Measurements from ENCODE around the gene ARHGAP42. TPM values are rescaled to one million over a fixed set of nuclear protein-coding genes. Genes with fewer than 3 reads are reported as not detected.
A peak's percentile ranks its signal among the peaks of the same experiment; 100 is the strongest.

Gene ARHGAP42, protein sequence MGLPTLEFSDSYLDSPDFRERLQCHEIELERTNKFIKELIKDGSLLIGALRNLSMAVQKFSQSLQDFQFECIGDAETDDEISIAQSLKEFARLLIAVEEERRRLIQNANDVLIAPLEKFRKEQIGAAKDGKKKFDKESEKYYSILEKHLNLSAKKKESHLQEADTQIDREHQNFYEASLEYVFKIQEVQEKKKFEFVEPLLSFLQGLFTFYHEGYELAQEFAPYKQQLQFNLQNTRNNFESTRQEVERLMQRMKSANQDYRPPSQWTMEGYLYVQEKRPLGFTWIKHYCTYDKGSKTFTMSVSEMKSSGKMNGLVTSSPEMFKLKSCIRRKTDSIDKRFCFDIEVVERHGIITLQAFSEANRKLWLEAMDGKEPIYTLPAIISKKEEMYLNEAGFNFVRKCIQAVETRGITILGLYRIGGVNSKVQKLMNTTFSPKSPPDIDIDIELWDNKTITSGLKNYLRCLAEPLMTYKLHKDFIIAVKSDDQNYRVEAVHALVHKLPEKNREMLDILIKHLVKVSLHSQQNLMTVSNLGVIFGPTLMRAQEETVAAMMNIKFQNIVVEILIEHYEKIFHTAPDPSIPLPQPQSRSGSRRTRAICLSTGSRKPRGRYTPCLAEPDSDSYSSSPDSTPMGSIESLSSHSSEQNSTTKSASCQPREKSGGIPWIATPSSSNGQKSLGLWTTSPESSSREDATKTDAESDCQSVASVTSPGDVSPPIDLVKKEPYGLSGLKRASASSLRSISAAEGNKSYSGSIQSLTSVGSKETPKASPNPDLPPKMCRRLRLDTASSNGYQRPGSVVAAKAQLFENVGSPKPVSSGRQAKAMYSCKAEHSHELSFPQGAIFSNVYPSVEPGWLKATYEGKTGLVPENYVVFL
- 1 to 10 TPM; 1.1 to 3.1 (median 2.3) TPM for total RNA-seq (2021; fragmentation: NEBNext Ultra II Directional; extraction: Animal tissue kit (Norgen Biotek cat#: 25700))
- long read RNA-seq, full-length matches to known transcripts: 1 of 3 reads
- long read RNA-seq, partial matches to known transcripts: 0 of 3 reads
- long read RNA-seq, other reads (novel, unspliced or antisense): 2 of 3 reads

DNA sequence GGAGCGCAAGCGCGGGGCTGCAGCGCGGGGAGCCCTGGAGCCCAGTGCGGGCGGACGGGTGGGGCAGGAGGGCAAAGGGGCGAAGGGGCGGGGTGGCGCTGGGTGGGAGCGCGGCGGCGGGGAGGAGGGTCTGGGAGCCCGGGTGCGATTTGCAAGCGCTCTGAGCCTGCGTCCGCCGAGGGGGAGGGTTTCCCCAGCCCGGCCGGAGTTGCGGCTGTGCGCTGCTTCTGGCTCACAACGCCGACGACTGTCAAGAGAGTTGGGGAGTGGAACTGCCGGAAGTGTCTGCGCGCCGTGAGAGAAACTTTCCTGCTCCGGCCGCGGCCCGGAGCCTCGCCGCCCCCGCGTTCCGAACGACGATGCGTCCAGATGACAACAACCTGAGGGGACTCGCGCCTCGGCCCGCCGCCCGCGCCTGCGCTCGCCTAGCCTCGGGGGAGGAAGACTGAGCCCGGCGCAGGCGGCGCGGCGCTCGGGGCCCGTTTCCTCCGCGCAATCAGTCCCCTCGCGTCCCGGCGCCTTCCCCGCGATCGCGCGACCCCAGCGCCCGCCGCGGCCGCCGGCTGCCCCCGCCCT is at the start of gene ARHGAP42:
Gene ARHGAP42, plus strand, starts transcription at position 235 of the 576 bp plus-strand sequence. CDS start 391 bp downstream, outside the sequence.
- Mint-ChIP-seq H3K27ac (peak within 1 kb of the TSS; percentile 82), H3K9me3 (no peaks in the 10 kb centered on the region), H3K4me3 (peak within 1 kb of the TSS; percentile 98), H3K4me1 (ENCODE audit: low read depth) (peaks cover 30% of the 10 kb centered on the region), H3K36me3 (ENCODE audit: low read depth) (no peaks in the 10 kb centered on the region), H3K27me3 (ENCODE audit: insufficient read depth) (peaks cover 2% of the 10 kb centered on the region; the same call in 1 of the 2 replicates)
- TF ChIP-seq, protein P1, sequence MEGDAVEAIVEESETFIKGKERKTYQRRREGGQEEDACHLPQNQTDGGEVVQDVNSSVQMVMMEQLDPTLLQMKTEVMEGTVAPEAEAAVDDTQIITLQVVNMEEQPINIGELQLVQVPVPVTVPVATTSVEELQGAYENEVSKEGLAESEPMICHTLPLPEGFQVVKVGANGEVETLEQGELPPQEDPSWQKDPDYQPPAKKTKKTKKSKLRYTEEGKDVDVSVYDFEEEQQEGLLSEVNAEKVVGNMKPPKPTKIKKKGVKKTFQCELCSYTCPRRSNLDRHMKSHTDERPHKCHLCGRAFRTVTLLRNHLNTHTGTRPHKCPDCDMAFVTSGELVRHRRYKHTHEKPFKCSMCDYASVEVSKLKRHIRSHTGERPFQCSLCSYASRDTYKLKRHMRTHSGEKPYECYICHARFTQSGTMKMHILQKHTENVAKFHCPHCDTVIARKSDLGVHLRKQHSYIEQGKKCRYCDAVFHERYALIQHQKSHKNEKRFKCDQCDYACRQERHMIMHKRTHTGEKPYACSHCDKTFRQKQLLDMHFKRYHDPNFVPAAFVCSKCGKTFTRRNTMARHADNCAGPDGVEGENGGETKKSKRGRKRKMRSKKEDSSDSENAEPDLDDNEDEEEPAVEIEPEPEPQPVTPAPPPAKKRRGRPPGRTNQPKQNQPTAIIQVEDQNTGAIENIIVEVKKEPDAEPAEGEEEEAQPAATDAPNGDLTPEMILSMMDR (IDR thresholded peaks at IDR 0.05): no peak
- DNase-seq: peak; percentile 7

DNA sequence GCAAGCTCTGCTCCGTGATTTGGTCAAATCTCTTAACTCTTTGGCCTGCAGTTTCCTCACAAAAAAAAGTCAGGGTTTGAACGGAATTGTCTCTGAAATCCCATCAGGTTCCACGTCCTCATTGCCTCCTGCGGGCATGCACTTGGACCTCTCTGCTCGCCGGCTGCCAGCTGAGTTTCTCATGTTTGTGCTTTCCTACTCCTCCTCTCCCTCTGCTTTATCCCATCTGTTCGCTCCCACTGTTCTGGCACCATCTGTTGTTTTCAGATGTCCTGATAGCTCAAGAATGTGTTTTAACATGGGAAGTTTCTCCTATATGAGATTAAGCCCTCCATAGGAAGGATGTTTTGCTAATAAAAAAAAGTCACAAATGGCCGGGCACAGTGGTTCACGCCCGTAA is 49.4 kb upstream of the ARHGAP42 start:
- Mint-ChIP-seq H3K4me3 (no peak overlapping the region), H3K27me3 (ENCODE audit: insufficient read depth) (peaks cover 1% of the 10 kb centered on the region; the same call in 1 of the 2 replicates), H3K36me3 (ENCODE audit: low read depth) (no peaks in the 10 kb centered on the region), H3K4me1 (ENCODE audit: low read depth) (peaks cover 22% of the 10 kb centered on the region), H3K27ac (no peak overlapping the region), H3K9me3 (no peaks in the 10 kb centered on the region)
- no peak for DNase-seq
- TF ChIP-seq, protein P1 (IDR thresholded peaks at IDR 0.05): no peak

DNA sequence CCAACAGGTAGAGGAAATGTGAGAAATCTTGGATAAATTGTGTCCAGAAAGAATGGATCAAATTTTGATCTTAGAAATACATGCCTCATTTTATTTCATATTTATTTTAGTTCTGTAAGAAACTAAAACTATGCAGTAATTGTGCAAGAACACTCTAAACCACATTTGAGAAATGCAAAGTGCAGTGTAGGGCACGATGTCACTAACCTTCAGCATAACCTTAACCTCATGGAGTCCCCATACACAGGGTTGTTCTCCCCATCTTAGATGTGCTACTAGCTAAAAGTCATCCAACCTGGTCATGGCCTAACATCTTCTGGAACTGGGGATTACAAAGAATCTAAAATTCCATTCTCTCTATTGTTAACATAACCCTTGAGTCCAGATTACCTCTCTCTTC is 48.4 kb upstream of the ARHGAP42 start:
- Mint-ChIP-seq H3K36me3 (ENCODE audit: low read depth) (no peaks in the 10 kb centered on the region), H3K9me3 (no peaks in the 10 kb centered on the region), H3K27me3 (ENCODE audit: insufficient read depth) (no peaks in the 10 kb centered on the region), H3K4me1 (ENCODE audit: low read depth) (peaks cover 16% of the 10 kb centered on the region; the same call in 1 of the 2 replicates), H3K4me3 (no peak overlapping the region), H3K27ac (no peak overlapping the region)
- no peak for DNase-seq
- TF ChIP-seq, protein P1 (IDR thresholded peaks at IDR 0.05): no peak

DNA sequence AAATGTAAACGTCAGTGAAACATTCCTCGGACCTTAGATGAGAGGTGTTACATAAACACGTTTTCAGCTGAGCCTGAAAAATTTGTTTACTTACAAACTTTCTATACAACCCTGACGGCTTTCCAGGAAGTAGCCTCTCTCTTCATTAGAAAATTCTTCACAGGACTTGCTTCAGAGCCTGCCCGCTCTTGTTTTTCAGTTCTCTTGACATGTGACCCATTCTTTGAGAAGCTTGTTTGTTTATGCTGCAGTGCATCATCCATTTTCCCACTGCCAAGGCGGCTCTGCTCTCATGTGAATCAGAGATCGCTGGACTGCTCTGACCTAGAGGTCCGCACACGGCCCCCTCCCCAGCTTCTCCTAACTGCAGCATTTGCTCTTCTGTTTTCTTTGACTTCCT is 47.9 kb upstream of the ARHGAP42 start:
- peak overlapping the region; percentile 72 for H3K4me3 Mint-ChIP-seq
- peak; percentile 11 for DNase-seq
- peaks cover 16% of the 10 kb centered on the region; the same call in 1 of the 2 replicates for H3K4me1 Mint-ChIP-seq (ENCODE audit: low read depth)
- TF ChIP-seq, protein P1 (IDR thresholded peaks at IDR 0.05): no peak
- H3K36me3 Mint-ChIP-seq (ENCODE audit: low read depth): no peaks in the 10 kb centered on the region
- no peak overlapping the region for H3K27ac Mint-ChIP-seq
- H3K9me3 Mint-ChIP-seq: no peaks in the 10 kb centered on the region
- no peaks in the 10 kb centered on the region for H3K27me3 Mint-ChIP-seq (ENCODE audit: insufficient read depth)

DNA sequence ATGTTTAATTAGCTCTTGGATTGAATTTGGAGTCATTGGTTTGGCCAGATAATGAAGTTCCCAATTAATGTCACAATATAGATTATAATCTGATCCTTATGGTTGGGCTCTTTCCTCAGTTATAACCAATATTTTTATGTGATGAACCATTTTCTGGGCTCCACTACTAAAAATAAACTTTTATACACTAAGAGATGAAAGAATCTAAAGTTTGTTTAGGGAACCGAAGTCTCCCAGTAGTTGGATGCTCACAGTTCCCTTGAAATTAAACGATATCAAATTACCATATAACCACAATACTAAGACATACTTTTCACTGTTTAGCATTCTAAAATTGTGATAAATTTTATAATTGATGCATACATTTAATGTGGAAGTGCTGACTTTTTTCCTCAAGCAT is 47.0 kb upstream of the ARHGAP42 start:
- Mint-ChIP-seq H3K9me3 (no peaks in the 10 kb centered on the region), H3K27ac (no peak overlapping the region), H3K4me1 (ENCODE audit: low read depth) (peaks cover 16% of the 10 kb centered on the region; the same call in 1 of the 2 replicates), H3K36me3 (ENCODE audit: low read depth) (no peaks in the 10 kb centered on the region), H3K4me3 (no peak overlapping the region; the same call in 1 of the 2 replicates), H3K27me3 (ENCODE audit: insufficient read depth) (no peaks in the 10 kb centered on the region)
- no peak for DNase-seq
- TF ChIP-seq, protein P1 (IDR thresholded peaks at IDR 0.05): no peak

Data from HFFc6 (cell line).